Epithelial cell of esophagus (primary cell): ENCODE measurements around the gene RHOD.

Experiments used
- DNase-seq: peaks from one replicate; pipeline ENCODE4 v3.0.0; 2010; ENCODE audit warnings: low read depth
- H3K4me3 ChIP-seq: 2 replicates; pipeline ENCODE4 v1.5.1; 2011; ENCODE audit warnings: mild to moderate bottlenecking, low read length, control low read depth
- CTCF ChIP-seq: IDR thresholded peaks from 2 replicates; pipeline ENCODE4 v1.5.1; 2011; ENCODE audit warnings: low read depth, mild to moderate bottlenecking, low read length, control low read depth, inconsistent platforms; ENCODE audit not compliant: insufficient read depth; ENCODE audit errors: missing control alignments

RHOD gene

GRCh38 chr11:67016550-67016949 lies 40.1 kb upstream of the RHOD start:
- TF ChIP-seq CTCF: no peak
- H3K4me3 ChIP-seq: no peak overlapping the region
- no peak for DNase-seq

GRCh38 chr11:67020949-67021348 lies 35.7 kb upstream of the RHOD start:
- no peak for DNase-seq
- no peak for TF ChIP-seq CTCF
- H3K4me3 ChIP-seq: no peak overlapping the region

- TF ChIP-seq CTCF: no peak
- peak overlapping the region; percentile 44 for H3K4me3 ChIP-seq
- DNase-seq: peak; percentile 88
These were observed 34.2 kb upstream of the RHOD start for GRCh38 chr11:67022341-67022933.

GRCh38 chr11:67022961-67023956 lies 33.4 kb upstream of the RHOD start, which contains the start of gene SYT12:
SYT12 (plus strand) TSS chr11:67023134; CDS start chr11:67030145, 7,011 bp downstream.
- peak; percentile 46 for DNase-seq
- TF ChIP-seq CTCF: no peak
- peak within 1 kb of the TSS; percentile 44 for H3K4me3 ChIP-seq

GRCh38 chr11:67023957-67024353 lies 32.7 kb upstream of the RHOD start:
- DNase-seq: no peak
- no peak for TF ChIP-seq CTCF
- peak overlapping the region; percentile 35 for H3K4me3 ChIP-seq

GRCh38 chr11:67024410-67024809 lies 32.2 kb upstream of the RHOD start:
- DNase-seq: no peak
- H3K4me3 ChIP-seq: no peak overlapping the region

More at GRCh38 chr11:67024410-67024809, 32.2 kb upstream of the RHOD start:
- no peak for TF ChIP-seq CTCF
